Measurements from ENCODE around the gene ERBB3. TPM values are rescaled to one million over a fixed set of nuclear protein-coding genes. Genes with fewer than 3 reads are reported as not detected.

Gene ERBB3
- total RNA-seq, 2 experiments from 2014 or later: not detected

GRCh38 chr12:56146492-56147460 is 66.8 kb downstream of the ERBB3 start:
- DNase-seq (ENCODE audit: low spot score): no peak
- H3K79me2 ChIP-seq (ENCODE audit: insufficient read depth, low read depth, low read length): no peaks in the 10 kb centered on the region
- no peak overlapping the region for H3K4me2 ChIP-seq (ENCODE audit: low read length)
- H3K9me2 ChIP-seq (ENCODE audit: insufficient read depth, low read length): no peaks in the 10 kb centered on the region
- TF ChIP-seq CTCF (conservative IDR thresholded peaks at IDR 0.05; ENCODE audit: low read length): no peak
- no peak for TF ChIP-seq EZH2phosphoT487 (IDR thresholded peaks at IDR 0.05; ENCODE audit: borderline replicate concordance, low read depth, low read length)
- H3K4me3 ChIP-seq (ENCODE audit: low read depth, low read length, poor library complexity, severe bottlenecking): no peak overlapping the region
- no peaks in the 10 kb centered on the region for H3K9me3 ChIP-seq (ENCODE audit: low read length)
- H3K36me3 ChIP-seq (ENCODE audit: insufficient read depth, low read length): peaks cover 42% of the 10 kb centered on the region
- ChIA-PET POLR2A (no interaction called here), CTCF (ENCODE audit: unreplicated experiment) (no interaction called here)
- no peaks in the 10 kb centered on the region for H4K20me1 ChIP-seq (ENCODE audit: insufficient read depth, low read length)
- H3K27ac ChIP-seq (ENCODE audit: low read depth, low read length, poor library complexity, severe bottlenecking): no peak overlapping the region
- H2AFZ ChIP-seq (ENCODE audit: low read length): no peak overlapping the region
- no TSS peak for BruUV-seq (replicated peaks)
- peaks cover 7% of the 10 kb centered on the region for H3K4me1 ChIP-seq (ENCODE audit: insufficient read depth, low read length, poor library complexity, severe bottlenecking)
- intact Hi-C loops (cut with micrococcal nuclease; ENCODE audit: unreplicated experiment): no loop called here

GRCh38 chr12:56150563-56150962 is 70.6 kb downstream of the ERBB3 start:
- no peak overlapping the region for H3K27ac ChIP-seq (ENCODE audit: low read depth, low read length, poor library complexity, severe bottlenecking)
- H3K9me3 ChIP-seq (ENCODE audit: low read length): no peaks in the 10 kb centered on the region
- H2AFZ ChIP-seq (ENCODE audit: low read length): no peak overlapping the region
- CTCF ChIA-PET (ENCODE audit: unreplicated experiment): no interaction called here
- POLR2A ChIA-PET: interaction anchor here (1.0 to 1.9 kb wide), 3 partner anchors 12 to 38 kb away, joined by 3 to 8 read pairs (median 6); no protein-coding TSS in a partner anchor
- H3K36me3 ChIP-seq (ENCODE audit: insufficient read depth, low read length): peaks cover 8% of the 10 kb centered on the region
- BruUV-seq (replicated peaks): TSS peak; percentile 8
- intact Hi-C loops (cut with micrococcal nuclease; ENCODE audit: unreplicated experiment): no loop called here
- peaks cover 7% of the 10 kb centered on the region; the same call in 1 of the 2 replicates for H3K79me2 ChIP-seq (ENCODE audit: insufficient read depth, low read depth, low read length)
- H3K4me1 ChIP-seq (ENCODE audit: insufficient read depth, low read length, poor library complexity, severe bottlenecking): peaks cover 26% of the 10 kb centered on the region
- H4K20me1 ChIP-seq (ENCODE audit: insufficient read depth, low read length): no peaks in the 10 kb centered on the region
- DNase-seq (ENCODE audit: low spot score): no peak
- H3K4me2 ChIP-seq (ENCODE audit: low read length): 0 out of 2 replicates have a peak overlapping the region, but pooled peaks have one; percentile 95
- H3K4me3 ChIP-seq (ENCODE audit: low read depth, low read length, poor library complexity, severe bottlenecking): no peak overlapping the region
- TF ChIP-seq CTCF (conservative IDR thresholded peaks at IDR 0.05; ENCODE audit: low read length): no peak
- TF ChIP-seq EZH2phosphoT487 (IDR thresholded peaks at IDR 0.05; ENCODE audit: borderline replicate concordance, low read depth, low read length): no peak
- H3K9me2 ChIP-seq (ENCODE audit: insufficient read depth, low read length): no peaks in the 10 kb centered on the region
